ENCODE data around the gene MAP2K4.

MAP2K4 gene

DNA sequence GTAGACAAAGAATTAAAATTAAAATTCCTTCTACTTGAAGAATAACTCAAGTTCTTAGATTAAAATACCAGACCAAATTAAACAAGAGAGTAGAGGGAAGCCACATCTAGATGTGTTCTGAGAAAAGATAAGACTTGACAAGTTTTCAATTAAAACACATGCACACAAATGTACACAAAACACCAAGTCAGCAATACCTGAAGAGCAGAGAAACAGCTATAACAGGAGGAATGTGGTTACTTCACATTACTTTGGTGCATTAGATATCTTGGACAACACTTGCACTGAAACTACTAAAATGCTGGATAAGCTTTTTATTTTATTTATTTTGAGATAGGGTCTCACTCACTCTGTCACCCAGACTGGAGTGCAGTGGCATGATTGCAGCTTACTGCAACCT lies 113.9 kb downstream of the MAP2K4 start:
- POLR2A ChIA-PET: no interaction called here
- CTCF ChIA-PET: no interaction called here

DNA sequence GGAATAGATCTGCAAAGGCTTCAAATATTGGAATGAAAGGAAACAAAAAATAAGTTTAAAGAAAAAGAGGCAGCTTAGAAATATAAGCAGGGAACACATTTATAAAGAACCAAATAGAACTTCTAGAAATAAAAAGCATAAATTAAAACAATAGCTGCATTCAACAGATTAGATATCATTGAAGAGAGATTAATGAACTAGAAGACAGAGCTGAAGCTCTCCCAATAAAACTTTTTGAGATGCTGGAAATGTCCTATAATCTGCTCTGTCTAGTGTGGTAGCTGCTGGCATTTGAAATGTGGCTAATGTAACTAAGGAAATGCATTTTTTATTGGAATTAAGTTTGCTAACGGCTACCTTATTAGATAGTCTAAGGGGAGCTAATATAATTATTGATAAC lies 115.6 kb downstream of the MAP2K4 start:
- CTCF ChIA-PET: interaction anchor here (0.6 kb wide), 1 partner anchor 168 kb away, joined by 3 read pairs; no protein-coding TSS in a partner anchor
- H3K9me3 ChIP-seq (ENCODE audit: control insufficient read depth, insufficient read depth, low read depth, low read length): no peaks in the 10 kb centered on the region; the same call in 1 of the 2 replicates
- no peak overlapping the region for H3K27ac ChIP-seq (ENCODE audit: extremely low read depth, low read depth, low read length)
- TF ChIP-seq IKZF3 (tag by site-specific recombination; IDR thresholded peaks at IDR 0.05) (no peak), ZNF558 (tag by site-specific recombination; IDR thresholded peaks at IDR 0.05) (no peak), ZNF292 (tag by site-specific recombination; IDR thresholded peaks at IDR 0.05; ENCODE audit: borderline replicate concordance, low read depth) (no peak), ZBTB8A (tag by site-specific recombination; IDR thresholded peaks at IDR 0.05) (no peak), TRIM28 (IDR thresholded peaks at IDR 0.05; ENCODE audit: borderline replicate concordance, low read length) (no peak), ZNF768 (tag by site-specific recombination; IDR thresholded peaks at IDR 0.05) (no peak), ZNF660 (tag by site-specific recombination; IDR thresholded peaks at IDR 0.05) (no peak), ZNF354C (tag by site-specific recombination; IDR thresholded peaks at IDR 0.05; ENCODE audit: borderline replicate concordance, low read depth) (no peak), ZNF621 (tag by site-specific recombination; IDR thresholded peaks at IDR 0.05) (no peak), PRDM2 (tag by site-specific recombination; IDR thresholded peaks at IDR 0.05; ENCODE audit: borderline replicate concordance) (no peak)
- TF ChIP-seq, protein P1, sequence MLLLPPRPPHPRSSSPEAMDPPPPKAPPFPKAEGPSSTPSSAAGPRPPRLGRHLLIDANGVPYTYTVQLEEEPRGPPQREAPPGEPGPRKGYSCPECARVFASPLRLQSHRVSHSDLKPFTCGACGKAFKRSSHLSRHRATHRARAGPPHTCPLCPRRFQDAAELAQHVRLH (tag by site-specific recombination; IDR thresholded peaks at IDR 0.05): no peak
- TF ChIP-seq, protein P2, sequence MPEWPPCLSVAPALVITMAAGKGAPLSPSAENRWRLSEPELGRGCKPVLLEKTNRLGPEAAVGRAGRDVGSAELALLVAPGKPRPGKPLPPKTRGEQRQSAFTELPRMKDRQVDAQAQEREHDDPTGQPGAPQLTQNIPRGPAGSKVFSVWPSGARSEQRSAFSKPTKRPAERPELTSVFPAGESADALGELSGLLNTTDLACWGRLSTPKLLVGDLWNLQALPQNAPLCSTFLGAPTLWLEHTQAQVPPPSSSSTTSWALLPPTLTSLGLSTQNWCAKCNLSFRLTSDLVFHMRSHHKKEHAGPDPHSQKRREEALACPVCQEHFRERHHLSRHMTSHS (tag by site-specific recombination; IDR thresholded peaks at IDR 0.05): no peak
- H3K4me3 ChIP-seq (ENCODE audit: low read depth, low read length): no peak overlapping the region
- H3K36me3 ChIP-seq (ENCODE audit: control insufficient read depth in 2 of 2, insufficient read depth in 1 of 2, low read length in 2 of 2): peaks cover 24 to 33% of the 10 kb centered on the region in 2 experiments
- no peaks in the 10 kb centered on the region for H3K4me1 ChIP-seq (ENCODE audit: control insufficient read depth, insufficient read depth, low read length)
- POLR2A ChIA-PET: interaction anchor here (0.6 to 1.1 kb wide), 2 partner anchors 116 to 139 kb away, joined by 3 to 4 read pairs; partner anchors contain the start of genes MAP2K4 and ZNF18

More for the DNA sequence above, 113.9 kb downstream of the MAP2K4 start:
- Histone ChIP-seq H3K9me3 (ENCODE audit: control insufficient read depth, insufficient read depth, low read depth, low read length) (no peaks in the 10 kb centered on the region; the same call in 1 of the 2 replicates), H3K4me1 (ENCODE audit: control insufficient read depth, insufficient read depth, low read length) (no peaks in the 10 kb centered on the region), H3K36me3 (ENCODE audit: control insufficient read depth in 2 of 2, insufficient read depth in 1 of 2, low read length in 2 of 2) (peaks cover 24 to 28% of the 10 kb centered on the region in 2 experiments), H3K4me3 (ENCODE audit: low read depth, low read length) (no peak overlapping the region), H3K27ac (ENCODE audit: extremely low read depth, low read depth, low read length) (no peak overlapping the region)
- no peak for TF ChIP-seq BCL11A (tag by site-specific recombination; IDR thresholded peaks at IDR 0.05; ENCODE audit: low read depth)
- no peak for TF ChIP-seq ZNF114 (tag by site-specific recombination; IDR thresholded peaks at IDR 0.05)

DNA sequence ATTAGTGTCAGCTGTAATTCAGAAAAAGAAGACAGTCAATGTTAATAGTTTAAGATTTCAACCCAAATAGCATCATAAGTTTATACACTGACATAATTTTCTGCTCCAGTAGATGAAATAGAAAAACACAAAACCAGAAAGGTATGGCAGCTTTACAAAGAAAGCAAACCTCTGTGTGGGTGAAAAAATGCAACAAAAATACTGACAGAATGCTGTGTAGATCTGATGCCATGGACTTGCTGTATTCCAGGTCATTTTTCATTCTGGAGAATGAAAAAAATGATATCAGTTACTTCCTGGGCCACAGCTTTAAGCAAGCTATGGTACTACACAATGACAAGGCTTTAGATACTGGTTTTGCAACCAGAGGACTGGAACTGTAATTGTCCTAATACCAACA lies 116.0 kb downstream of the MAP2K4 start:
- Histone ChIP-seq H3K36me3 (ENCODE audit: control insufficient read depth in 2 of 2, insufficient read depth in 1 of 2, low read length in 2 of 2) (peaks cover 25 to 37% of the 10 kb centered on the region in 2 experiments), H3K9me3 (ENCODE audit: control insufficient read depth, insufficient read depth, low read depth, low read length) (no peaks in the 10 kb centered on the region; the same call in 1 of the 2 replicates), H3K4me3 (ENCODE audit: low read depth, low read length) (no peak overlapping the region), H3K4me1 (ENCODE audit: control insufficient read depth, insufficient read depth, low read length) (no peaks in the 10 kb centered on the region), H3K27ac (ENCODE audit: extremely low read depth, low read depth, low read length) (no peak overlapping the region)
- ChIA-PET CTCF (interaction anchor here (0.6 kb wide), 1 partner anchor 169 kb away, joined by 3 read pairs; no protein-coding TSS in a partner anchor), POLR2A (interaction anchor here (1.1 kb wide), 1 partner anchor 116 kb away, joined by 3 read pairs; the partner anchor contains the start of gene MAP2K4)
- no peak for TF ChIP-seq ZBTB10 (tag by site-specific recombination; IDR thresholded peaks at IDR 0.05)
- TF ChIP-seq ZBTB20 (tag by site-specific recombination; IDR thresholded peaks at IDR 0.05): no peak
- TF ChIP-seq ZNF654 (tag by site-specific recombination; IDR thresholded peaks at IDR 0.05; ENCODE audit: low read depth): no peak
- no peak for TF ChIP-seq SCRT1 (tag by site-specific recombination; IDR thresholded peaks at IDR 0.05; ENCODE audit: borderline replicate concordance)
- TF ChIP-seq SETDB1 (IDR thresholded peaks at IDR 0.05; ENCODE audit: insufficient read length, low read length): no peak
- no peak for TF ChIP-seq TCF7L2 (IDR thresholded peaks at IDR 0.05; ENCODE audit: borderline replicate concordance, low read depth, low read length)
- no peak for TF ChIP-seq ZNF585B (tag by site-specific recombination; IDR thresholded peaks at IDR 0.05)
